Naive thymus-derived CD4-positive, alpha-beta T cell (primary cell): ENCODE results near the gene MYBPC1. TPM values are rescaled to one million over a fixed set of nuclear protein-coding genes. Genes with fewer than 3 reads are reported as not detected.

Experiments
- ATAC-seq: fragments of 150-1000 bp; cut with Tn5 transposase; 2 replicates; pipeline ENCODE4 v1.10.0; 2021; ENCODE audit warnings: mild to moderate bottlenecking, moderate library complexity
- CTCF ChIA-PET: fragments of 350-600 bp; sonication (Branson Sonifier 250); formaldehyde crosslinking; loops from one replicate; lab custom pipeline; 2021; ENCODE audit warnings: antibody characterized with exemption; lab: Charles Lee
- POLR2A ChIA-PET: fragments of 350-600 bp; sonication (Branson Sonifier 250); formaldehyde crosslinking; loops from one replicate; lab custom pipeline; 2021; ENCODE audit warnings: antibody characterized with exemption, inconsistent platforms; lab: Charles Lee
- DNase-seq, 9 donors: peaks; one replicate each; pipeline versions ENCODE4 v3.0.0 to v3.0.0-alpha.2; 2020 to 2022; ENCODE audit warnings: mixed read lengths in 1 of 9
- H3K27ac ChIP-seq: one replicate; pipeline ENCODE4 v1.7.0; 2013; ENCODE audit warnings: mild to moderate bottlenecking, low read depth, low read length, moderate library complexity
- H3K27me3 ChIP-seq, 2 donors: one replicate each; pipeline ENCODE4 v1.7.0; 2013; ENCODE audit warnings: low read length in 2 of 2, mild to moderate bottlenecking in 2 of 2, moderate library complexity in 2 of 2; ENCODE audit not compliant: control insufficient read depth in 2 of 2, insufficient read depth in 2 of 2
- H3K36me3 ChIP-seq, 3 experiments: 1 replicate in 2 of 3; 2 replicates in 1 of 3; pipeline ENCODE4 v1.7.0; 2013; ENCODE audit warnings: low read length in 3 of 3, mild to moderate bottlenecking in 3 of 3, moderate library complexity in 1 of 3; ENCODE audit not compliant: insufficient read depth in 3 of 3, control insufficient read depth in 2 of 3
- H3K4me1 ChIP-seq, 2 donors: one replicate each; pipeline ENCODE4 v1.7.0; 2013; ENCODE audit warnings: low read length in 2 of 2, mild to moderate bottlenecking in 2 of 2, moderate library complexity in 1 of 2; ENCODE audit not compliant: control insufficient read depth in 2 of 2, insufficient read depth in 2 of 2
- H3K4me3 ChIP-seq: 2 replicates; pipeline ENCODE4 v1.7.0; 2013; ENCODE audit warnings: mild to moderate bottlenecking, low read length
- H3K9me3 ChIP-seq, 3 experiments: 1 replicate in 2 of 3; 2 replicates in 1 of 3; pipeline ENCODE4 v1.7.0; 2013; ENCODE audit warnings: low read length in 3 of 3; ENCODE audit not compliant: control insufficient read depth in 2 of 3
- H3K27ac Mint-ChIP-seq, 9 donors: one replicate each; pipeline ENCODE4 v1.8.0; 2020 to 2022; ENCODE audit warnings: mixed read lengths in 9 of 9, mild to moderate bottlenecking in 8 of 9, moderate library complexity in 5 of 9, inconsistent platforms in 2 of 9
- H3K27me3 Mint-ChIP-seq, 5 donors: one replicate each; pipeline ENCODE4 v1.8.0; 2021 to 2022; ENCODE audit warnings: mixed read lengths in 5 of 5, mild to moderate bottlenecking in 1 of 5
- H3K36me3 Mint-ChIP-seq, 5 donors: one replicate each; pipeline ENCODE4 v1.8.0; 2020 to 2022; ENCODE audit warnings: mixed read lengths in 5 of 5, mild to moderate bottlenecking in 3 of 5, inconsistent platforms in 1 of 5
- H3K4me1 Mint-ChIP-seq, 7 donors: one replicate each; pipeline ENCODE4 v1.8.0; 2020 to 2022; ENCODE audit warnings: mixed read lengths in 7 of 7, mild to moderate bottlenecking in 3 of 7, inconsistent platforms in 1 of 7
- H3K4me3 Mint-ChIP-seq, 10 donors: one replicate each; pipeline ENCODE4 v1.8.0; 2020 to 2022; ENCODE audit warnings: mild to moderate bottlenecking in 10 of 10, mixed read lengths in 10 of 10, moderate library complexity in 6 of 10, inconsistent platforms in 2 of 10
- H3K9me3 Mint-ChIP-seq, 11 donors: one replicate each; pipeline ENCODE4 v1.8.0; 2020 to 2022; ENCODE audit warnings: mixed read lengths in 11 of 11, mild to moderate bottlenecking in 4 of 11, inconsistent platforms in 1 of 11, moderate library complexity in 1 of 11
- intact Hi-C, 2 donors: fragments of 100-400 bp; cut with micrococcal nuclease; formaldehyde crosslinking; loops; one replicate each; pipeline ENCODE4 v1.15.1; 2023
- polyA plus RNA-seq, 2 donors: library from polyadenylated mRNA; unstranded; fragments of 300-500 nt; fragmentation: Illumina TruSeq; gene quantifications; one replicate each; pipeline ENCODE4 v1.2.3, GENCODE V29; 2021
- total RNA-seq, 6 experiments: library from RNA in 5 of 6; stranded (reverse) in 5 of 6; gene quantifications; 1 replicate in 5 of 6; 2 replicates in 1 of 6; pipeline ENCODE4 v1.2.3 and lab custom pipeline; 2021 to 2026

Gene MYBPC1
- total and polyA plus RNA-seq, 7 experiments from 2014 or later: not detected

DNA sequence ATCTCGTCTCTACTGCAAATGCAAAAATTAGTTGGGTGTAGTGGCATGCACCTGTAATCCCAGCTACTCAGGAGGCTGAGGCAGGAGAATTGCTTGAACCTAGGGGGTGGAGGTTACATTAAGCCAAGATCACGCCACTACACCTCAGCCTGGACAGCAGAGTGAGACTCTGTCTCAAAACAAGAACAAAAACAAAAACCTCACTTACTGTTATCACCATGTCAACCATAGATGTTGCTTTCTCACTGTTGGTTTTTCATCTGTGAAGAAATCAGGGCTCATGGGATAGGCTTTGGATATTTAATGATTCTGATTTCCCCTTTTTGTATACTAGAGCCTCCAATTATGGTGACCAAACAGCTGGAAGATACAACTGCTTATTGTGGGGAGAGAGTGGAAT lies 52.9 kb downstream of the MYBPC1 start:
- DNase-seq: no peak
- H3K4me1 Mint-ChIP-seq: peaks cover 0 to 3% (median 0%) of the 10 kb centered on the region in 7 donors
- Histone ChIP-seq H3K9me3 (no peaks in the 10 kb centered on the region), H3K4me1 (no peaks in the 10 kb centered on the region), H3K4me3 (no peak overlapping the region), H3K27ac (no peak overlapping the region), H3K27me3 (peaks cover 0 to 1% of the 10 kb centered on the region in 2 donors), H3K36me3 (no peaks in the 10 kb centered on the region)
- CTCF ChIA-PET: no interaction called here
- H3K27ac Mint-ChIP-seq: no peak overlapping the region
- H3K4me3 Mint-ChIP-seq: no peak overlapping the region
- ATAC-seq: no peak
- intact Hi-C loops: no loop called here
- H3K36me3 Mint-ChIP-seq: no peaks in the 10 kb centered on the region
- H3K9me3 Mint-ChIP-seq: no peaks in the 10 kb centered on the region
- peaks cover 15 to 28% (median 21%) of the 10 kb centered on the region in 5 donors for H3K27me3 Mint-ChIP-seq
- POLR2A ChIA-PET: no interaction called here

DNA sequence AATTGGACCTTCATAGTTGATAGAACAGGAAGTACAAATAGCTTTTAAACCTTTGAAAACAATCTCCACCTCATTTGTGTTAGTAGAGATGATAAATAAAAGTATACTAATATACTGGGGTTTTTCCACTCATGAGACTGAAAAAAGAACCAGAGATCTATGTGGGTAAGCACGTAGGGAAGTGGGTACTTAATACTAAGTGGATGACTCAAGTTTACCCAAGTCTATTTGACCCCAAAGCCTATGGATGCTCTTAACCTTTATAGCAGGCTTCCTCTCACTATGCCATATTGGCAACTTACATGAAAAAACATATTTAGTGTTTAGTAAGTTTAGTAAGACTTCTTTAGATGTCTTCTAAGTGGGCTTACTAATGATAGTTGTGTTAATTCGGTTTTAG lies 53.4 kb downstream of the MYBPC1 start:
- POLR2A ChIA-PET: no interaction called here
- Mint-ChIP-seq H3K4me3 (no peak overlapping the region), H3K9me3 (no peaks in the 10 kb centered on the region), H3K4me1 (peaks cover 0 to 3% (median 0%) of the 10 kb centered on the region in 7 donors), H3K27ac (no peak overlapping the region), H3K27me3 (peaks cover 10 to 32% (median 19%) of the 10 kb centered on the region in 5 donors), H3K36me3 (no peaks in the 10 kb centered on the region)
- Histone ChIP-seq H3K4me3 (no peak overlapping the region), H3K36me3 (no peaks in the 10 kb centered on the region), H3K27me3 (no peaks in the 10 kb centered on the region), H3K4me1 (no peaks in the 10 kb centered on the region), H3K27ac (no peak overlapping the region), H3K9me3 (no peaks in the 10 kb centered on the region)
- ATAC-seq (no peak), DNase-seq (no peak)
- intact Hi-C loops: no loop called here
- CTCF ChIA-PET: no interaction called here

DNA sequence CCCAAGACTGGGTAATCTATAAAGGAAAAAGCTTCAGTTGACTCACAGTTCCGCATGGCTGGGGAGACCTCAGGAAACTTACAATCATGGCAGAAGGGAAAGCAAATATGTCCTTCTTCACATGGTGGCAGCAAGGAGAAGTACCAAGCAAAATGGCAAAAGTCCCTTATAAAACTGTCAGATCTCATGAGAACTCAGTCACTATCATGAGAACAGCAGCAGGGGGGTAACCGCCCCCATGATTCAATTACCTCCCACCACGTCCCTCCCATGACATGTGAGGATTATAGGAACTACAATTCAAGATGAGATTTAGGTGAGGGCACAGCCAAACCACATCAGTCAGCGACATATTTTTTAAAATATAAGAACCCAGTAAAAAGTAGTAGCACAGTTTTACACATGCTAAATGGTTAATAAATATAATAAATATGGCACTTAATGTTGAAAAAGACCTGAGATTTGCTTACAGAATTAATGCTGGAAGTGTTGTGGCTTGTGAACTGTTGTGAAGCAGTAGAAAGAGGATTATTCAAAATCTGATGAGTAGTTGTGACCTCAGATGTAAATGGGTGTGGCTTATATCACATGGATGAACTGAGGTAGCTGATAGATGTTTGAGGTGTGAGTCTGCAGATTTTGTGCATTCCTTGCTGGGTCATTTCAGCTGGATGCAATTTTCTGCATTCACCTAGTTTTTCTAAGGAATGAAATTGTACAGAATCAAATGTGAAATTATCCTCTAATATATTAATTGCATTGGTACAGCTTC lies 55.8 kb downstream of the MYBPC1 start:
- no peaks in the 10 kb centered on the region for H3K4me1 ChIP-seq
- H3K4me3 ChIP-seq: no peak overlapping the region
- ChIA-PET POLR2A (no interaction called here), CTCF (no interaction called here)
- Mint-ChIP-seq H3K27ac (no peak overlapping the region), H3K36me3 (no peaks in the 10 kb centered on the region), H3K9me3 (no peaks in the 10 kb centered on the region), H3K27me3 (peaks cover 14 to 33% (median 24%) of the 10 kb centered on the region in 5 donors), H3K4me3 (no peak overlapping the region), H3K4me1 (peaks cover 0 to 3% (median 0%) of the 10 kb centered on the region in 7 donors)
- H3K9me3 ChIP-seq: no peaks in the 10 kb centered on the region
- DNase-seq (no peak), ATAC-seq (no peak)
- H3K27me3 ChIP-seq: no peaks in the 10 kb centered on the region
- intact Hi-C loops: no loop called here
- H3K27ac ChIP-seq: no peak overlapping the region
- H3K36me3 ChIP-seq: no peaks in the 10 kb centered on the region

DNA sequence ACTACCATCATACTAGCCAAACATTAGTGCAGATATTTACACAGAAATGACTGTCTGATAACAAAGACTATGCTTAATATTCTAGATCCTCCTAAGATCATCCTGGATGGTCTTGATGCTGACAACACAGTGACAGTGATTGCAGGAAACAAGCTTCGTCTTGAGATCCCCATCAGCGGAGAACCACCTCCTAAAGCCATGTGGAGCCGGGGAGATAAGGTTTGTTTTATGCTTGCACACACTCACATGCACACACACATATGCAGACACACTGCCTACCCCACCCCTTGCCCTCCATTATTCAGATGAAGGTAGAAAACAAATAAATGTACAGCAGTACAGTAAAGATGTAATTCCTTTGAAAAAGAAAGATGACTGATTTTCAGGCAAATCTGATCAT lies 58.3 kb downstream of the MYBPC1 start:
- Mint-ChIP-seq H3K36me3 (no peaks in the 10 kb centered on the region), H3K27ac (no peak overlapping the region), H3K4me1 (no peaks in the 10 kb centered on the region), H3K9me3 (no peaks in the 10 kb centered on the region), H3K4me3 (no peak overlapping the region), H3K27me3 (peaks cover 14 to 33% (median 28%) of the 10 kb centered on the region in 5 donors)
- ChIA-PET CTCF (no interaction called here), POLR2A (no interaction called here)
- ATAC-seq (no peak), DNase-seq (no peak)
- Histone ChIP-seq H3K27ac (no peak overlapping the region), H3K4me1 (no peaks in the 10 kb centered on the region), H3K9me3 (no peaks in the 10 kb centered on the region), H3K27me3 (no peaks in the 10 kb centered on the region), H3K36me3 (no peaks in the 10 kb centered on the region), H3K4me3 (no peak overlapping the region)
- intact Hi-C loops: no loop called here

DNA sequence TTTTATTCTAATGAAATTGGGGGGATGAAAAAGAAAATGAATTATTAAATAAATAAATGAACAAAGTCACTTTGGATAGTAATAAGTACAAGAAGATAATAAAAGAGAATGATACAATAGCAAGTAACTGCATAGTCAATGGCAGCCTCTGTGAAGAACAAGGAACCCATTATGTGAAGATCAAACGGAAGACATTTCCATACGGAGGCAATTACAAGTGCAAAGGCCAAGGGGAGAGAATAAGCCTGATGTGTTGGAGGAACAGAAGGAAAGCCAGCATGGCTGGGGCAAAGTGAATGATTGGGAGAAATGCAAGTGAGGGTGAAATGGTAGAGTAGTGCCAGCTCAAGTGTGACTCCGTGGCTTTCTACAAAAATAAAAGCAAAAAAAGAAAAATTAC lies 58.7 kb downstream of the MYBPC1 start:
- Mint-ChIP-seq H3K27me3 (peaks cover 14 to 33% (median 28%) of the 10 kb centered on the region in 5 donors), H3K4me3 (no peak overlapping the region), H3K27ac (no peak overlapping the region), H3K36me3 (no peaks in the 10 kb centered on the region), H3K9me3 (no peaks in the 10 kb centered on the region), H3K4me1 (no peaks in the 10 kb centered on the region)
- no peaks in the 10 kb centered on the region for H3K9me3 ChIP-seq
- ChIA-PET CTCF (no interaction called here), POLR2A (no interaction called here)
- H3K36me3 ChIP-seq: no peaks in the 10 kb centered on the region
- no peak overlapping the region for H3K27ac ChIP-seq
- DNase-seq: no peak
- H3K27me3 ChIP-seq: no peaks in the 10 kb centered on the region
- intact Hi-C loops: no loop called here
- no peaks in the 10 kb centered on the region for H3K4me1 ChIP-seq
- H3K4me3 ChIP-seq: no peak overlapping the region
- ATAC-seq: no peak

DNA sequence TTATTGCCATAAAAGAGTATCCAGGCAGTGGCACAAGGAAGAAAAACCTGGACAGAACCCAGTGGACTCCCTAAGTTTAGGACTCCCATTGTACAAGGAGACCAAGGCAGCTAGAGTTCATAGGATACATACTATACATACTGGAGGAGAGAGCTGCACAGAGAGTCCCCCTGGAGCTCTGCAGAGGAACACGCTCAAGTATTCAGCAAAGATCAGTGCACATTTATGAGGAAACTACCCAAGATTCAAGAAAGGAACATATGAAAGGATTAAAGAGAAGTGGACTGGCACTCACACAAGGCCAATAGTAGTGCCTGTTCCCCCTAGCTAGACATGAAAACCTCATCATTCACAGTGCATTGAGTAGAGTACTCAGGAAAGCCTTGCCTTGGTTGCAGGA lies 59.7 kb downstream of the MYBPC1 start:
- H3K4me3 Mint-ChIP-seq: no peak overlapping the region
- ATAC-seq: no peak
- H3K4me1 ChIP-seq: no peaks in the 10 kb centered on the region
- H3K36me3 ChIP-seq: no peaks in the 10 kb centered on the region
- H3K4me1 Mint-ChIP-seq: no peaks in the 10 kb centered on the region
- H3K4me3 ChIP-seq: no peak overlapping the region
- H3K36me3 Mint-ChIP-seq: no peaks in the 10 kb centered on the region
- intact Hi-C loops: no loop called here
- no peak for DNase-seq
- no peaks in the 10 kb centered on the region for H3K27me3 ChIP-seq
- H3K27ac Mint-ChIP-seq: no peak overlapping the region
- peaks cover 12 to 30% (median 27%) of the 10 kb centered on the region in 5 donors for H3K27me3 Mint-ChIP-seq
- POLR2A ChIA-PET: interaction anchor here (0.6 kb wide), 1 partner anchor 174 kb away, joined by 4 read pairs; no protein-coding TSS in a partner anchor
- no peak overlapping the region for H3K27ac ChIP-seq
- no peaks in the 10 kb centered on the region for H3K9me3 ChIP-seq
- CTCF ChIA-PET: no interaction called here
- no peaks in the 10 kb centered on the region for H3K9me3 Mint-ChIP-seq

DNA sequence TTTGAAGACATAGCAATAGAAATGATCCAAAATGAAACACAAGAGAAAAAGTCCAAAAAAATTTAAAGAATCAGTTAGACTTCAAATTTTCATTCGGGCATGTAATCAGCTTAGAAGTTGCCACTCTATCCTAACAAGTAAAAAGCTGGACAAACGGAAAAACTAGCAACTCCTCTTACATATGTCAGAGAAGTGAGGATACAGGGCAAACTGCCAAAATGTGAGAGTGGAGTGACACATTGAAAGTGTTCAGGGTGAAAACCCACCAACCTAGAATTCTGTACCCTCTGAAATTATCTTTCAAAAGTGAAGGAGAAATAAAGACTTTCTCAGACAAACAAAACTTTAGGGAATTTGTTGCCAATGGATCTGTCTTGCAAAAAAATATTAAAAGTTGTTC lies 60.6 kb downstream of the MYBPC1 start:
- H3K4me1 Mint-ChIP-seq: no peaks in the 10 kb centered on the region

More for the DNA sequence above, 60.6 kb downstream of the MYBPC1 start:
- Mint-ChIP-seq H3K36me3 (no peaks in the 10 kb centered on the region), H3K9me3 (no peaks in the 10 kb centered on the region), H3K27me3 (peaks cover 10 to 29% (median 22%) of the 10 kb centered on the region in 5 donors), H3K27ac (no peak overlapping the region), H3K4me3 (no peak overlapping the region)
- DNase-seq (no peak), ATAC-seq (no peak)
- intact Hi-C loops: no loop called here
- CTCF ChIA-PET: no interaction called here
- Histone ChIP-seq H3K27ac (no peak overlapping the region), H3K4me3 (no peak overlapping the region), H3K4me1 (no peaks in the 10 kb centered on the region), H3K36me3 (no peaks in the 10 kb centered on the region), H3K27me3 (no peaks in the 10 kb centered on the region), H3K9me3 (no peaks in the 10 kb centered on the region)
- POLR2A ChIA-PET: no interaction called here
